WTC11 (cell line): ENCODE data around the gene HMBS.

ENCODE experiments used
- CBFB ChIP-seq: sonication (generic); formaldehyde crosslinking; IDR thresholded peaks from 2 replicates; pipeline ENCODE4 v1.8.1; 2022; ENCODE audit warnings: mild to moderate bottlenecking, low read depth, missing genetic modification reagents
- CREB1 ChIP-seq: sonication (generic); formaldehyde crosslinking; IDR thresholded peaks from 2 replicates; pipeline ENCODE4 v1.8.0; 2023; ENCODE audit warnings: mild to moderate bottlenecking, missing genetic modification reagents
- CTCF ChIP-seq: fragments of 200-600 bp; IDR thresholded peaks from 2 replicates; pipeline ENCODE4 v1.8.0; 2022; ENCODE audit warnings: antibody characterized with exemption
- ESRRA ChIP-seq: sonication (generic); formaldehyde crosslinking; IDR thresholded peaks from 2 replicates; pipeline ENCODE4 v1.8.1; 2022; ENCODE audit warnings: mild to moderate bottlenecking, missing genetic modification reagents, borderline replicate concordance
- MYBL2 ChIP-seq: sonication (generic); formaldehyde crosslinking; IDR thresholded peaks from 2 replicates; pipeline ENCODE4 v1.8.1; 2023; ENCODE audit warnings: mild to moderate bottlenecking, moderate library complexity, missing genetic modification reagents
- USF1 ChIP-seq: sonication (generic); formaldehyde crosslinking; IDR thresholded peaks from 2 replicates; pipeline ENCODE4 v1.8.0; 2022; ENCODE audit warnings: mild to moderate bottlenecking, missing genetic modification reagents
- ZNF232 ChIP-seq: sonication (generic); formaldehyde crosslinking; IDR thresholded peaks from 2 replicates; pipeline ENCODE4 v1.8.0; 2022; ENCODE audit warnings: mild to moderate bottlenecking, missing genetic modification reagents
- ZNF263 ChIP-seq: sonication (generic); formaldehyde crosslinking; IDR thresholded peaks from 2 replicates; pipeline ENCODE4 v1.8.1; 2022; ENCODE audit warnings: low read depth, mild to moderate bottlenecking, moderate library complexity, missing genetic modification reagents

DNA sequence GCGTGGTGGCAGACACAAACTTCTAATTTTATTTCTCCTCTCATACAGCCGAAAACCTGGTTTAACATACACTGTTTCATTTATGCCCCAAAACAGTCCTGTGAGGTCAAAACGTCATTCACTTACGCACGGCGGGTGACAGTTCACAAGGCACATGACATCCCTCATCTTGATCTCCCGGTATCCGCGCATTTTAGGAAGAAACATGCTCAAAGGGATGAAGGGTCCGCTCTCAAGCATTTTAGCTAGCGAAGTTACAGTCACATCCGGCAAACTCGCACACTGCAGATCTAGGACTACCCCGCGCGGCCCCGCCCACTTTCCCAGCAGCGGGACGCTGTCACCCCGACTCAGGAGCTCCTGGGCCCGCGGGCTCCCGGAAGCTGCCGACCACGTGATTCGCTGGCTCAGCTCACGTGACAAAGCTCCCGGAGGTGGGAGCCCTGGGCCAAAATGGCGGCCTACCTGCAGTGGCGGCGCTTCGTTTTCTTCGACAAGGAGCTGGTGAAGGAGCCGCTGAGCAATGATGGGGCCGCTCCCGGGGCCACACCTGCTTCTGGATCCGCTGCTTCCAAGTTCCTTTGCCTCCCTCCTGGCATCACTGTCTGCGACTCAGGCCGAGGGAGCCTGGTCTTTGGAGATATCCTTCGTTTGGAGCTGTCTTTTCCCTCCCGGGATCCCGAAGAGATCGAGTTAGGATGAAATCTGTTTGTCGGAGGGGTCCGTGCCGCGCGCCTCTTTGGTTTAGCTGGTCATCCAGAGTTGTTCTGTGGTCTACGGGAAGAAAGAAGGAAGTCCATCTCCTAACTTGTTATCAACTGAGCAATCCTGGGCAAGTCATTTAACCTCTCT lies 17.1 kb upstream of the HMBS start, which contains the start of gene VPS11:
- TF ChIP-seq ESRRA (CRISPR knock-in tag) (peak; percentile 41; the same call in 1 of the 2 replicates), USF1 (CRISPR knock-in tag) (peak; percentile 99), CREB1 (CRISPR knock-in tag) (no peak), CTCF (no peak), CBFB (CRISPR knock-in tag) (no peak), MYBL2 (CRISPR knock-in tag) (peak; percentile 48; the same call in 1 of the 2 replicates), ZNF232 (CRISPR knock-in tag) (no peak), ZNF263 (CRISPR knock-in tag) (no peak)
